MG63 (cell line): Measurements from ENCODE around the gene FAXDC2. TPM values are rescaled to one million over a fixed set of nuclear protein-coding genes. Genes with fewer than 3 reads are reported as not detected.

Experiments used
- DNase-seq: peaks from one replicate; pipeline ENCODE4 v3.0.0-alpha.2; 2020
- H3K27me3 ChIP-seq: fragments of 250-450 bp; sonication (Bioruptor Pico); 2 replicates; pipeline ENCODE4 v1.5.1; 2020; ENCODE audit warnings: mild to moderate bottlenecking, moderate library complexity
- H3K36me3 ChIP-seq: fragments of 250-450 bp; sonication (Bioruptor Pico); 2 replicates; pipeline ENCODE4 v1.5.1; 2020; ENCODE audit warnings: mild to moderate bottlenecking, moderate library complexity
- H3K4me3 ChIP-seq: fragments of 250-450 bp; sonication (Bioruptor Pico); 2 replicates; pipeline ENCODE4 v1.5.1; 2020; ENCODE audit warnings: mild to moderate bottlenecking, moderate library complexity
- H3K9me3 ChIP-seq: fragments of 250-450 bp; sonication (Bioruptor Pico); 2 replicates; pipeline ENCODE4 v1.5.1; 2020; ENCODE audit warnings: mild to moderate bottlenecking, moderate library complexity
- total RNA-seq: library from RNA; depleted of rRNA; stranded (reverse); fragments of >200 nt; shearing (Covaris generic); gene quantifications from 2 replicates; pipeline ENCODE4 v1.2.3, GENCODE V29; 2014; ENCODE audit warnings: low replicate concordance

The FAXDC2 gene
- total RNA-seq, 1 experiment from 2014 or later, result not detected

DNA sequence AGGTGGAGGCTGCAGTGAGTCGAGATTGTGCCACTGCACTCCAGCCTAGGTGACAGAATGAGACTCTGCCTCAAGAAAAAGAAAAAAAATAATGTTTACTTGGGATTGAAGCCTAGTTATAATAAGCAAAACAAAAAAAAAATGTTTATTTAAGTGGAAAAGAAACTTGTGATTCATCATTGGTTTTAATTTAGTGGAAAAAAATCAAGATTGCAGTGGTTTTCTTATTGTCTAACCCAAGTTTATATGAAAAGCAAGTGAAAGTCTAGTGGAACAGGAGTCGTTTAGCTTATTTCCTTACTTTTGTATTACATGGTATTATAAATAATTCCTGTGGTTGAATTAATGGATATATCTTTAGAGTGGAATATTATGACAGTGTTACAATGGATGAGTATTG lies 16.4 kb upstream of the FAXDC2 start:
- Histone ChIP-seq H3K9me3 (no peaks in the 10 kb centered on the region), H3K4me3 (no peak overlapping the region), H3K36me3 (peaks cover 62% of the 10 kb centered on the region), H3K27me3 (no peaks in the 10 kb centered on the region)
- DNase-seq, result no peak

DNA sequence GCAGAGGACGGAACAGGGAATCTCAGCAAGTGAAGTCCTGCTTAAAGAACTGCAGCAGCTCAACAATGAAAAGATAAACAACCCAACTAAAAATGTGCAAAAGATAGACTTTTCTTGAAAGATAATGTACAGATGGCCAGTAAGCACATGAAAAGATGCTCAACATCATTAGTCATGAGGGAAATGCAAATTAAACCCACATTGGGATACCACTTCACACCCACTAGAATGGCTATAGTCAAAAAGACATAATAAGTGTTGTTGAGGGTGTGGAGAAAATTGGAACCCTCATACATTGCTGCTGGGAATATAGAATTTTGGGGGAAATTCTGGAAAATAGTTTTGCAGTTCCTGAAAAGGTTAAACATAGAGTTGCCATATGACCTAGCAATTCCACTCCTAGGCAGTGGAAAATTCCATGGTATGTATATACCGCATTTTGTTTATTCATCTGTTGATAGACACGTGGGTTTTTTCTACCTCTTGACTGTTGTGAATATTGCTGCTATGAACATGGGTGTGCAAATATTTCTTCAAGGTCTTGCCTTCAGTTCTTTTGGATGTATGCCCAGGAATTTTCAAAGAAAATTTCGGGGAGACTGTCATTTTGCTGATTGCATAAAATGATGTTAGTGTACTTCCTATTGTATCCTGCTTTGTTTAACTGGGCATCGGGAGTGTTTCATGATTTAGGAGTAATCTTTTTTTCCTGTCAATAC lies 15.2 kb upstream of the FAXDC2 start:
- H3K27me3 ChIP-seq, result no peaks in the 10 kb centered on the region
- no peak overlapping the region for H3K4me3 ChIP-seq
- DNase-seq, result no peak
- H3K36me3 ChIP-seq, result peaks cover 61% of the 10 kb centered on the region
- H3K9me3 ChIP-seq, result no peaks in the 10 kb centered on the region

DNA sequence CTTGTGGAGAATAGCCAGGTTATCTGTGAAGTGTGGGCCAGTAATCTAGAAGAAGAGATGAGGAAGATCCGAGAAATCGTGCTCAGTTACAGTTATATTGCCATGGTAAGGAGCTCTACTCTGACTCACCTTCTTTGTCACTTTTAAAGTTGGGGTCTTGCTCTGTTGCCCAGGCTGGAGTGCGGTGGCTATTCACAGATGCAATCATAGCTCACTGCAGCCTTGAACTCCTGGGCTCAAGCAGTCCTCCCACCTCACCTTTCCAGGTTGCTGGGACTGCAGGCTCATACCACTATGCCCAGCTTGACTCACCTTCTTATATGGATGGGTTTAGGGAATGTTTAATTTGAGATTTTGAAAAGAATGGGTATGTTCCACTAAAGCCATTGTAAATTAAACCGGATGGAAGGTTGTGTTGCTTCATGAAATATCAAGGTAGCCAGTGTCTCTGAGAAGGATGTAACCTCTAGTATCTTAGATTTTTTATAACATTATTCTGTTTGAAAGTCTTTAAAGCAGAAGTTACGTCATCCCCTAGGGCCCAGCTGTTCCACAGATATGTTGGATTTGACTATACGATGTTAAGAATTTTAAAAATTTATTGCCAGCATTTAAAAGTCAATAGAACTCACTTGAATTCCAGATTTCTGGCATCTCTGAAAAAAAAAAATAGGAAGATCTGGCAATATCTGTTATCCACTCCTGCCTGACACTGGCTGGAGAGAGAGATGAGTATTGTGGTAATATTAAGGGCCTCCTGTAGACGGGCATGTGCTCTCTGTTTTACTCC lies 13.1 kb upstream of the FAXDC2 start:
- DNase-seq, result no peak
- no peaks in the 10 kb centered on the region for H3K9me3 ChIP-seq
- peaks cover 60% of the 10 kb centered on the region for H3K36me3 ChIP-seq
- H3K27me3 ChIP-seq, result no peaks in the 10 kb centered on the region
- H3K4me3 ChIP-seq, result no peak overlapping the region

DNA sequence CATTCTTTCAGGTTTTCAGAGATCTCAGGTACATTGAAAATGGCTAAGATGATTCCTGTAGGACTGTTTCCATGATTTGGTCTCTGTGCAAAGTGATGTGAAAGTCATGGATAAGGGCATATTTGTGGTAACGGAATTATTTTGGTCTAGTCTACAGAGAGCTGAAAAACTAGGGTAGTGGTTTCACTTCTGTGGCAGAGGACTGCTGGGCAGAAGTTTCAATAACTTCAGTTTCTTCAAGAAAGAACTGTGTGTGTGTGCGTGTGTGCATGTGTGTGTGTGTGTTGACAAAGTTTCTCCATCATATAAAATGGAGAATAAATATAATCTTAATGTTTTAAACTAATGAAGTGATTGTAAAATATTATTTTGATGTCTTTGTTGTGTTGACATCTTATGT lies 12.4 kb upstream of the FAXDC2 start:
- Histone ChIP-seq H3K4me3 (no peak overlapping the region), H3K27me3 (no peaks in the 10 kb centered on the region), H3K9me3 (no peaks in the 10 kb centered on the region), H3K36me3 (peaks cover 58% of the 10 kb centered on the region)
- DNase-seq, result no peak

DNA sequence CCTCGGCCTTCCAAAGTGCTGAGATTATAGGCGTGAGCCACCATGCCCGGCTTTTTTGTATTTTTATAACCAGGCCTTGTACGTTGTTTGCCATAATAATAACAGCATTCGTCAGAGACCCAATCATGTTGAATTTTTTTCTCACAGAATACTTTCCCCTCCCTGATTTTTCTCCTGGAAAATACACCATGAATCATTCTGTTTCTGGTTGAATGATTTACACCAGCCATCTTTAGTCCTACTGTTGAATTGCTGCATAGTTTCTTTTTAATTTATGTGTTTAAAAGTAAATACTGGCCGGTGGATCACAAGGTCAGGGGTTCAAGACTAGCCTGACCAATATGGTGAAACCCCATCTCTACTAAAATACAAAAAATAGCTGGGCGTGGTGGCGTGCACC lies 11.5 kb upstream of the FAXDC2 start:
- H3K36me3 ChIP-seq, result peaks cover 55% of the 10 kb centered on the region
- no peak overlapping the region for H3K4me3 ChIP-seq
- H3K9me3 ChIP-seq, result no peaks in the 10 kb centered on the region
- DNase-seq, result no peak
- H3K27me3 ChIP-seq, result no peaks in the 10 kb centered on the region

DNA sequence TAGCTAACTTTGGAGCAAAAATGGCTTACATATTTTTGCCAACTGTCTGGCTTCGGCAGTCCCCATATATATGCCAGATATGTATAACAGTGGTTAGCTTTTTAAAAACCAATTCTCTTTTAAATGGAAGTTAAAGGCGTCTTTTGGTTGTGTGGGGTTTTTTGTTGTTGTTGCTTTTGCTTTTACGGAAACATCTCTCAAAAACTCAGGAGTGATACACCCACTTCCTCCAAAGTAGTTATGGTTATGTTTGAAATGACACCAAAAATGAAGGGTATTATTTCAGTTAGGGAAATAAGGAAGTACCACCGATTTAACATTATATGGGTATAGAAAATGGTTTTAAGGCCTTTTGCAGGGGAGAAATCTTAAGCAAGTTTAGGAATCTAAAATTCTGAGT lies 10.4 kb upstream of the FAXDC2 start:
- no peak for DNase-seq
- Histone ChIP-seq H3K4me3 (peak overlapping the region; percentile 83), H3K9me3 (no peaks in the 10 kb centered on the region), H3K36me3 (peaks cover 47% of the 10 kb centered on the region), H3K27me3 (no peaks in the 10 kb centered on the region)

DNA sequence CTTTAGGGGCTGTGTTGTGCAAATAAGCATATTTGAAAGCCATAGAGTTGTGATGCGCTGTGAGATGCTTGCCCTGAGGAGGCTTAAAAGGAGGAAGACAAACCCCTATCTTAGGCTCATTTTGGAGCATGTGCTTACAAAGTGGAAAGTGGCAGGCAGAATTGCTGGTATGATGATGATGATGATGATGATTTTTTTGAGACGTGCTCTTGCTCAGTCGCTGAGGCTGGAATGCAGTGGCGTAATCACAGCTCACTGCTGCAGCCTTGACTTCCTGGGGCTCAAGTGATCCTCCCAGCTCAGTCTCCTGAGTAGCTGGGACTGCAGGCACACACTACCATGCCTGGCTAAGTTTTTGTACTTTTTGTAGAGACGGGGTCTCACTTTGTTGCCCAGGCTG lies 9.7 kb upstream of the FAXDC2 start:
- peak; percentile 70 for DNase-seq
- Histone ChIP-seq H3K4me3 (peak overlapping the region; percentile 83), H3K9me3 (no peaks in the 10 kb centered on the region), H3K36me3 (peaks cover 41% of the 10 kb centered on the region), H3K27me3 (no peaks in the 10 kb centered on the region)

DNA sequence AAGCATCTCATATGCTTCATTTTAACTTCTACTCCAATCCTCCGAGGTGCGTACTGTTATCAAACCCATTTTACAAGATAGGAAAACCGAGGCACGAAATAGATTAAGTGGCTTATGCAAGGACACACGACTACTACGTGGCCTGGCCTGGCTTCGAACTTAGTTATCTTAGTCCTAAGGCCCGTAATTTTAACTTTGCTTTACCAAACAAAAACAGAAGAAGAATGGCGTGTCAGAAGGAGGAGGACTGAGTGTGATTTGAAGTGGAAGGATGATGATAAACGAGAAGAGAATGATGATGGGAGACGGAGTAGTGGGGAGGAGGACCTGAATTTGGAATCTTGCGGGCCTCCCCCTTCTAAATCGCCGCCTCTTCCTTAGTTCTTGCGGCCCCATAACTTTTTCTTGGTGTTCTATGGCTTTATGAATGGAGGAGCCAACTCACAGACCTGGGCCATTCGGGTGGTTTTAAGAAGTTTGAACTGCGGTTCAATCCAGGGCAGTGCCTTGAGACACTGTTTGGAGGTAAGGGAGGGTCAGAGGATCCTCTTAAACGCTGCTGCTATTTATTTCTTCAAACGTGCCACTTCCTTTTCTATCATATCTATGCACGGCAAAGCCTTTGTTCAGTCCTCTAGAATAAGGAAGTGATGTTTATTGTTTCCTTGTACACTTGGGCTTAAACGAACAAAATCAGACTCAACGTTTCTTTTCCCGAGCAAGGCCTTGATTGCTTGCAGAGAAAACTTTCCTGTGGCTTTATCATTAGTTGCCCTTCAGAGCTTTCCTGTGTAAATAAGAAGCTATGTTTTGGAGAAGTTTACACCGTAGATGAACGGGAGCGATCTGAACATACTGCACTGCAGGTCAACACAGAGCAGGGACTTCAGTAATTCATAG lies 8.8 kb upstream of the FAXDC2 start:
- DNase-seq, result no peak
- Histone ChIP-seq H3K27me3 (no peaks in the 10 kb centered on the region), H3K9me3 (no peaks in the 10 kb centered on the region), H3K4me3 (peak overlapping the region; percentile 83), H3K36me3 (peaks cover 33% of the 10 kb centered on the region)

DNA sequence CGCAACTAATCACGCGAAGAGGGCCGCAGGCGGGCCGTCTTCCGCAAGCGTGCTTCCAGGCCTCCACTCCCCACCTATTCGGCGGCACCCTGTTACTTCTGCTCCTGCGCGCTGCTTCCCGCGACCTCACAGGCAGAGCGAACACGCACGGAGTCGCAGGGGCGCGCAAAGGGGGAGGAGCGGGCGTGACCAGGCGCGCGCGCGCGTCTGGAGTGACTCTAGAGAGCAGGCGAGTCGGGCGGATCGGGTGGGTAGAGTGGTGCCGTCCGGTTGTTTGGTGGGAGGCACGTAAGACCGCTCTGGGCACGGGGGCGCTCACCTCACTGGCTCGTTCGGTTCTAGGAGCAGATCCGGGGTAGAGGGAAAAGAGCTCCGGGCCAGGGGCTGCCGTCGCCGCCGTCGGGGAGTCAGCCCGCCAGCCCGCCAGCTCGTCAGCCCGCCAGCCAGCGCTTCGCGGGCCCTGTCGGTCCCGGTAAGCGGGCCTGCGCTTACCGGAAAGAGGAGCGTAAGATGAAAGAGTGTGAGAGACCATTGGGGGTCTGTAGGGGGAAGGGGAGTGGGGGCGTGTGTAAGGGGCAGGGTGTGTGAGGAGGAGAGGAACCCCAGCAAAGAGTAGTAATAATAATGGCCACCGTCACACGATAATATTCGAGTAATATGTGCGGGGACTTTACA lies 8.0 kb upstream of the FAXDC2 start, which contains the start of gene CNOT8:
Gene CNOT8 (plus strand): TSS at position 331 of the 675 bp plus-strand sequence. CDS start 4,652 bp downstream, outside the sequence.
- peak; percentile 100 for DNase-seq
- Histone ChIP-seq H3K9me3 (no peaks in the 10 kb centered on the region), H3K36me3 (peaks cover 31% of the 10 kb centered on the region), H3K4me3 (peak within 1 kb of the TSS; percentile 83), H3K27me3 (no peaks in the 10 kb centered on the region)

DNA sequence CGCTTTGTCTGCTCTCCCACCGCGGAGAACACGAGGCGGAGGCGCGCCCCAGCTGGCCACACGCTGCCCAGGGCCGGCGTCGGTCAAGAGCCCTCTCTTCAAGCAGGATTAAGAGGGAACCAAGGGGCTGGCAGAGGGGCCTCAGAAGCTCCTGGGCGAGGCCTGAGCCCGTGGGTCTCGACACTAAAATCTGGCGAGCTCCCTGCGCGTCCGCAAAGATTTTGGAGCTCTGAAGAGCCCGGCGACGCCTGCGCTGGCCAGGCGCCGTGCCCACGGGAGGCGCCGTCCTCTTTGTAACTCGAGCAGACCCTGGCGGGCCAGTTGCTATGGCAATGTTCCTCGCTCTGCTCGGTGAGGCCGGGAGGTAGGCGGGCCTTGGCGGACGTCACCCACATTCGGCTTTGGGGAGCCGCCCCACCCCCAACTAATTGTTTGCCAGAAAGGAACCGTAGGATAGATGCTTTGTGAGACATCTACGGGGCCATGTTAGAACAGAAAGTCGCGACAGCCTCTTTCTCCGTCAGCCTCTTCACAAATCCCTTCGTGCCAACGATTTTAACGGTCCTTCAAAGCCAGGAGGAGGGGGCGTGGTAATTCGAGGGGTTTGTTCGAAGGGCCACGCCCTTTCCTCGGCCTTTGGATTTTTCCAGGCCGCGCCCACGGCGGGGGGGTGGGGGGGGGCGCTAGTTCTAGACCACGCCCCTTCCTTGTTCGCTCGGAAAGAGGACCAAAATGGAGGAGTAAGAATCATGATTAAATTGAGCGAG lies 7.3 kb upstream of the FAXDC2 start:
- H3K36me3 ChIP-seq, result peaks cover 25% of the 10 kb centered on the region
- H3K27me3 ChIP-seq, result no peaks in the 10 kb centered on the region
- H3K9me3 ChIP-seq, result no peaks in the 10 kb centered on the region
- peak overlapping the region; percentile 83 for H3K4me3 ChIP-seq
- DNase-seq, result peak; percentile 99

DNA sequence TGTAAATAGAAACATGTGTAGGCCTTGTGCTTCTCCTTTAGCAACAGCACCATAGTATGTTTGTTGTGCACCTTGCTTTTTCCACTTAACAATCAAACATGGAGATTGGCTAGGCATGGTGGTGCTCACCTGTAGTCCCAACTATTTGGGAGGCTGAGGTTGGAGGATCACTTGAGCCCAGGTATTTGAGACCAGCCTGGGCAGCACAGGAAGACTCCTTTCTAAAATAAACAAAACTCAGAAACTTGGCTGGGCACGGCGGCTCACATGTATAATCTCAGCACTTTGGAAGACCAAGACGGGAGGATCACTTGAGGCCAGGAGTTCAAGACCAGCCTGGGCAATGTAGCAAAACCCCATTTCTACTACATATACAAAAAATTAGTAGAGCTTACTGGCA lies 948 bp upstream of the FAXDC2 start:
- no peak overlapping the region for H3K4me3 ChIP-seq
- no peaks in the 10 kb centered on the region for H3K9me3 ChIP-seq
- H3K36me3 ChIP-seq, result no peaks in the 10 kb centered on the region
- H3K27me3 ChIP-seq, result no peaks in the 10 kb centered on the region
- no peak for DNase-seq

DNA sequence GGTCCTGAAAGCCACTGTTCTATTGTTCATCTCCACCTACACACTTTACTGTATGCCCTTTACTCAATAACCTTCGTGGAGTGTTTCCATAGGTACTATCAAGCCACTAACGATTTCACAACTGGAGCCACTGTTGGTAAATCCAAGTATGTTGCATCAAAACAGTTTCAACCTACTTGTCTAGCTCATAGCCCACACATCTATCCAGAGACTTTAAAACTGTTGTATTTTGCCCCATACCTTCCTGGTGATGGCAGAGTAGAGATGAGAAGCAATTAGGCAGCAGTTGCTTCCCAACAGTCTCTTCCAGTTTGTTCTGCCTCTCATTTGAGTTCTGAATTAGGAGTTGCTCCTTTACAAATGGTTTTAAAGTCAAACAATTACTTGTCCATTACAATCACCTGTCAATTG lies 607 bp downstream of the FAXDC2 start:
- Histone ChIP-seq H3K9me3 (no peaks in the 10 kb centered on the region), H3K27me3 (no peaks in the 10 kb centered on the region), H3K36me3 (0 out of 2 replicates have a peak, but pooled peaks cover 3% of the 10 kb centered on the region), H3K4me3 (peak overlapping the region; percentile 23)
- DNase-seq, result no peak

DNA sequence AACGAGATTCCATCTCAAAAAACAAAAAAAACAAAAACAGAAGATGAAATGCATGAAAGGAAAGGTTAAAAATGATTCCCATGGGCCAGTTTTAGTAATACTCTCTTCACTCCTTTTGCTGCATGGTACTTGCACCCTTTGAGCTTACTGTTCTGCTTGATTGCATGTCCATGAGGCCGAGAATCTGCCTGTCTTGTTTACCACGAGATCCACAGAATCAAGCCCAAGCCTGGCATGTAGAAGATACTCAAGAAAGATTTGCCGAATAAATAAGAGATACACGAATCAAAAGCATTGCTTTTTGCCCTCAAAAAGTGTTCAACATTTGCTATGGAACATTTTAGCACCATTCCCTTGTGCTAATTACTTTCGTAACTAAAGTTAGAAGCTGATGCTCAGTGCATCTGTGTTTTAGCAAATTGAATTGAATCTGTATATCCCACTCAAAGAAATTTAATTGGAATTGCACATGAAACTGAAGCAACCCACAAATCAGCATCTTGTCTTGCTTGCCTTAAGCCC lies 1.1 kb downstream of the FAXDC2 start:
- no peaks in the 10 kb centered on the region for H3K9me3 ChIP-seq
- H3K36me3 ChIP-seq, result 0 out of 2 replicates have a peak, but pooled peaks cover 3% of the 10 kb centered on the region
- DNase-seq, result no peak
- no peak overlapping the region for H3K4me3 ChIP-seq
- H3K27me3 ChIP-seq, result no peaks in the 10 kb centered on the region

DNA sequence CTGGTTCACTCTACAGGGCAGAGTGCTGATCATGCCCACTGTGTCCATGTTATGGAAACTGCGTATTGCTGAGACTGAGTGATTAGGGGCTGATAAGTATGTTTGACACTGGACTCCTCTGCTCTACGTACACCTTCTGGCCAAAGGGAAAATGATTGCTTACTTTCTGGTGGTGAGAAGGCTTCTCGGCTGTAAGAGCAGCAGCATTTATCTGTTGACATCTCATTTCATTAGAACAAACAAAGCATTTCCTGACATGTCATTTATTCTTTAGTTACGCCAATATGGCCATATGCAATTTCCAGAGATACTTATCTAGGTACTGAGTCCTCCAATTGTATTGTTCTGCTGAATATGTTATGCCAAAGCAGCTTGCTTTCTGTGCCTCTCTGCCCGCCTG lies 5.6 kb downstream of the FAXDC2 start:
- no peaks in the 10 kb centered on the region for H3K27me3 ChIP-seq
- H3K36me3 ChIP-seq, result peaks cover 16% of the 10 kb centered on the region
- no peak for DNase-seq
- H3K9me3 ChIP-seq, result no peaks in the 10 kb centered on the region
- no peak overlapping the region for H3K4me3 ChIP-seq

DNA sequence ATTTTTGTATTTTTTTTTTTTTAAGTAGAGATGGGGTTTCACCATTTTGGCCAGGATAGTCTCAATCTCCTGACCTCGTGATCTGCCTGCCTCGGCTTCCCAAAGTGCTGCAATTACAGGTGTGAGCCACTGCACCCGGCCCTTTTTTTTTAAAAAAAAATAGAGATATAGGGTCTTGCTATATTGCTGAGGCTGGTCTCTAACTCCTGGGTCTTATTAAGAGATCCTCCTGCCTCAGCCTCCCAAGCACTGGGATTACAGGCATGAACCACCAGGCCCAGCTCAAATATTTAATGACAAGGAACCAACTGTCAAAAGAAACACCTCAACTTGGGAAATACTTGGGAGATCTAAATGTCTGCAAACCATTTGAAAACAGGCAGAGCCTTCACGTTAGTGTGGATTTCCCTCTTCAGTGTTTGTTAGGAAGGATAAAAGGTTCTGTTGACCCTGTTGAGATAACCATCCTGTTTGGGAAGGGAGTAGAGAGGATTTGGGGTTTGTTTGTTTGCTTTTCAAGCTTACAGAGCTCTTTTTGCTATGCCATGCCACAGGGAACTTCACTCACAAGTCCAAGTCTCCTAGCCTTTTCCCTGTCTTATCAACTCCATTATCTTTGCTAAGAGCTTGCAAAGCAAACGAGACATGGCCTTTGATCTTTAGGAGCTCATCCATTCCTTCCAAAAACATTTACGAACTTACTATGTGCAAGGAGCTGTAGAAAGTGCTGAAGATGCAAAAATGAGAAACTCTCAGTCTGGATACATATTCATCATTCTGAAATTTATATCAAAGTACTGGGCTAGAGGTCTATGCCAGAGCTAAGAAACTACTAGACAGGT lies 7.5 kb downstream of the FAXDC2 start:
- DNase-seq, result no peak
- Histone ChIP-seq H3K9me3 (no peaks in the 10 kb centered on the region), H3K36me3 (peaks cover 21% of the 10 kb centered on the region), H3K27me3 (no peaks in the 10 kb centered on the region), H3K4me3 (no peak overlapping the region)
